Spleen (tissue), 7 donors: ENCODE results near the gene KDM6B.

ENCODE experiments used
- POLR2A ChIP-seq, 3 donors: fragments of 450-650 bp; IDR thresholded peaks; one replicate each; pipeline ENCODE4 v1.5.1; 2017; ENCODE audit warnings: antibody characterized with exemption in 3 of 3, mild to moderate bottlenecking in 1 of 3
- POLR2AphosphoS5 ChIP-seq, 3 donors: sonication (generic); formaldehyde crosslinking; IDR thresholded peaks; one replicate each; pipeline ENCODE4 v1.5.1; 2017; ENCODE audit warnings: antibody characterized with exemption in 3 of 3
- TF ChIP-seq, protein P1 (sequence below), 11 experiments: fragments of 200-600 bp in 7 of 11; fragments of 450-650 bp in 4 of 11; sonication (generic) in 4 of 11; IDR thresholded peaks in 8 of 11; conservative IDR thresholded peaks in 3 of 11; 1 replicate in 7 of 11; 2 replicates in 4 of 11; pipeline versions ENCODE4 v1.4.0 to v1.8.0; 2016 to 2021; ENCODE audit warnings: antibody characterized with exemption in 11 of 11, inconsistent platforms in 4 of 11, mild to moderate bottlenecking in 1 of 11
- donor health status: DM: no; HTN: no; CAD: no; lungs with moderate emphysema.
- donor health status: DM: no; HTN: no; CAD: no.
- donor health status: DM: no; HTN: no; CAD: no.

GRCh38 chr17:7806587-7806986 lies 27.4 kb upstream of the KDM6B start:
- TF ChIP-seq, protein P1, sequence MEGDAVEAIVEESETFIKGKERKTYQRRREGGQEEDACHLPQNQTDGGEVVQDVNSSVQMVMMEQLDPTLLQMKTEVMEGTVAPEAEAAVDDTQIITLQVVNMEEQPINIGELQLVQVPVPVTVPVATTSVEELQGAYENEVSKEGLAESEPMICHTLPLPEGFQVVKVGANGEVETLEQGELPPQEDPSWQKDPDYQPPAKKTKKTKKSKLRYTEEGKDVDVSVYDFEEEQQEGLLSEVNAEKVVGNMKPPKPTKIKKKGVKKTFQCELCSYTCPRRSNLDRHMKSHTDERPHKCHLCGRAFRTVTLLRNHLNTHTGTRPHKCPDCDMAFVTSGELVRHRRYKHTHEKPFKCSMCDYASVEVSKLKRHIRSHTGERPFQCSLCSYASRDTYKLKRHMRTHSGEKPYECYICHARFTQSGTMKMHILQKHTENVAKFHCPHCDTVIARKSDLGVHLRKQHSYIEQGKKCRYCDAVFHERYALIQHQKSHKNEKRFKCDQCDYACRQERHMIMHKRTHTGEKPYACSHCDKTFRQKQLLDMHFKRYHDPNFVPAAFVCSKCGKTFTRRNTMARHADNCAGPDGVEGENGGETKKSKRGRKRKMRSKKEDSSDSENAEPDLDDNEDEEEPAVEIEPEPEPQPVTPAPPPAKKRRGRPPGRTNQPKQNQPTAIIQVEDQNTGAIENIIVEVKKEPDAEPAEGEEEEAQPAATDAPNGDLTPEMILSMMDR (IDR thresholded peaks at IDR 0.05 in 8 of 11, conservative IDR thresholded peaks at IDR 0.05 in 3 of 11), result no peak
- no peak for TF ChIP-seq POLR2A (IDR thresholded peaks at IDR 0.05)
- no peak for TF ChIP-seq POLR2AphosphoS5 (IDR thresholded peaks at IDR 0.05)
